ENCODE measurements around the gene HNRNPA1.

GRCh38 chr12:54301428-54302048 lies 21.0 kb downstream of the HNRNPA1 start:
- no peak for TF ChIP-seq POLR2A (IDR thresholded peaks at IDR 0.05; ENCODE audit: low read length)
- no peak for TF ChIP-seq GATA1 (IDR thresholded peaks at IDR 0.05; ENCODE audit: low read depth, low read length)
